Measurements from ENCODE around the gene FBXO5.
"Not testable (repeated sequence)": the region's sequence is repeated elsewhere in the genome, so short reads cannot be mapped to it uniquely, and the experiment has no call there.

Gene FBXO5

GRCh38 chr6:152985300-152985699, 2.5 kb upstream of the FBXO5 start:
- not testable (repeated sequence) for H3K27ac ChIP-seq (ENCODE audit: low read depth, low read length); H3K9ac ChIP-seq (ENCODE audit: low read length); H3K9me3 ChIP-seq (ENCODE audit: low read length); H3K4me3 ChIP-seq (ENCODE audit: low read depth in 1 of 2, low read length in 2 of 2); H3K36me3 ChIP-seq (ENCODE audit: insufficient read depth, low read length); H3K27me3 ChIP-seq (ENCODE audit: control insufficient read depth in 1 of 2, insufficient read depth in 2 of 2, low read length in 2 of 2)
- H3K4me1 ChIP-seq (ENCODE audit: insufficient read depth, low read length), result peaks cover 21% of the 10 kb centered on the region

- peaks cover 21% of the 10 kb centered on the region for H3K4me1 ChIP-seq (ENCODE audit: insufficient read depth, low read length)
- no peaks in the 10 kb centered on the region for H3K27me3 ChIP-seq (ENCODE audit: control insufficient read depth in 1 of 2, insufficient read depth in 2 of 2, low read length in 2 of 2)
- no peaks in the 10 kb centered on the region for H3K36me3 ChIP-seq (ENCODE audit: insufficient read depth, low read length)
- peak overlapping the region; percentile 29 to 96 for H3K4me3 ChIP-seq (ENCODE audit: low read depth in 1 of 2, low read length in 2 of 2)
- H3K9me3 ChIP-seq (ENCODE audit: low read length), result no peaks in the 10 kb centered on the region
- peak overlapping the region; percentile 92 for H3K27ac ChIP-seq (ENCODE audit: low read depth, low read length)
- H3K9ac ChIP-seq (ENCODE audit: low read length), result peak overlapping the region; percentile 90
Observed at GRCh38 chr6:152984513-152984872, 1.7 kb upstream of the FBXO5 start.

GRCh38 chr6:152983637-152984512, 1.0 kb upstream of the FBXO5 start:
- Histone ChIP-seq H3K36me3 (ENCODE audit: insufficient read depth, low read length) (no peaks in the 10 kb centered on the region), H3K4me3 (ENCODE audit: low read depth in 1 of 2, low read length in 2 of 2) (peak overlapping the region; percentile 73 to 96), H3K9me3 (ENCODE audit: low read length) (no peaks in the 10 kb centered on the region), H3K9ac (ENCODE audit: low read length) (peak overlapping the region; percentile 90), H3K4me1 (ENCODE audit: insufficient read depth, low read length) (peaks cover 21% of the 10 kb centered on the region), H3K27ac (ENCODE audit: low read depth, low read length) (peak overlapping the region; percentile 92), H3K27me3 (ENCODE audit: control insufficient read depth in 1 of 2, insufficient read depth in 2 of 2, low read length in 2 of 2) (no peaks in the 10 kb centered on the region)

GRCh38 chr6:152981989-152982903, 595 bp downstream of the FBXO5 start:
- Histone ChIP-seq H3K9ac (ENCODE audit: low read length) (no peak overlapping the region), H3K27me3 (ENCODE audit: control insufficient read depth in 1 of 2, insufficient read depth in 2 of 2, low read length in 2 of 2) (no peaks in the 10 kb centered on the region), H3K4me1 (ENCODE audit: insufficient read depth, low read length) (peaks cover 21% of the 10 kb centered on the region), H3K4me3 (ENCODE audit: low read depth in 1 of 2, low read length in 2 of 2) (peak overlapping the region; percentile 56 to 93), H3K27ac (ENCODE audit: low read depth, low read length) (no peak overlapping the region), H3K9me3 (ENCODE audit: low read length) (no peaks in the 10 kb centered on the region), H3K36me3 (ENCODE audit: insufficient read depth, low read length) (no peaks in the 10 kb centered on the region)

GRCh38 chr6:152981219-152981618, 1.6 kb downstream of the FBXO5 start:
- no peak overlapping the region for H3K27ac ChIP-seq (ENCODE audit: low read depth, low read length)
- H3K27me3 ChIP-seq (ENCODE audit: control insufficient read depth in 1 of 2, insufficient read depth in 2 of 2, low read length in 2 of 2), result no peaks in the 10 kb centered on the region
- peaks cover 21% of the 10 kb centered on the region for H3K4me1 ChIP-seq (ENCODE audit: insufficient read depth, low read length)
- H3K4me3 ChIP-seq (ENCODE audit: low read depth in 1 of 2, low read length in 2 of 2), result no peak overlapping the region
- no peaks in the 10 kb centered on the region for H3K9me3 ChIP-seq (ENCODE audit: low read length)
- no peaks in the 10 kb centered on the region for H3K36me3 ChIP-seq (ENCODE audit: insufficient read depth, low read length)
- no peak overlapping the region for H3K9ac ChIP-seq (ENCODE audit: low read length)

GRCh38 chr6:152980656-152981055, 2.2 kb downstream of the FBXO5 start:
- H3K9ac ChIP-seq (ENCODE audit: low read length), result no peak overlapping the region
- H3K27ac ChIP-seq (ENCODE audit: low read depth, low read length), result no peak overlapping the region
- H3K4me3 ChIP-seq (ENCODE audit: low read depth in 1 of 2, low read length in 2 of 2), result no peak overlapping the region
- no peaks in the 10 kb centered on the region for H3K9me3 ChIP-seq (ENCODE audit: low read length)
- H3K4me1 ChIP-seq (ENCODE audit: insufficient read depth, low read length), result peaks cover 21% of the 10 kb centered on the region
- H3K36me3 ChIP-seq (ENCODE audit: insufficient read depth, low read length), result no peaks in the 10 kb centered on the region
- H3K27me3 ChIP-seq (ENCODE audit: control insufficient read depth in 1 of 2, insufficient read depth in 2 of 2, low read length in 2 of 2), result no peaks in the 10 kb centered on the region

GRCh38 chr6:152979116-152979515, 3.7 kb downstream of the FBXO5 start:
- H3K9ac ChIP-seq (ENCODE audit: low read length), result no peak overlapping the region
- H3K27me3 ChIP-seq (ENCODE audit: control insufficient read depth in 1 of 2, insufficient read depth in 2 of 2, low read length in 2 of 2), result no peaks in the 10 kb centered on the region
- peaks cover 9% of the 10 kb centered on the region for H3K4me1 ChIP-seq (ENCODE audit: insufficient read depth, low read length)
- no peak overlapping the region for H3K4me3 ChIP-seq (ENCODE audit: low read depth in 1 of 2, low read length in 2 of 2)
- H3K36me3 ChIP-seq (ENCODE audit: insufficient read depth, low read length), result no peaks in the 10 kb centered on the region
- no peak overlapping the region for H3K27ac ChIP-seq (ENCODE audit: low read depth, low read length)
- H3K9me3 ChIP-seq (ENCODE audit: low read length), result no peaks in the 10 kb centered on the region

GRCh38 chr6:152978058-152978457, 4.8 kb downstream of the FBXO5 start:
- no peaks in the 10 kb centered on the region for H3K9me3 ChIP-seq (ENCODE audit: low read length)
- no peaks in the 10 kb centered on the region for H3K36me3 ChIP-seq (ENCODE audit: insufficient read depth, low read length)
- peaks cover 9% of the 10 kb centered on the region for H3K4me1 ChIP-seq (ENCODE audit: insufficient read depth, low read length)
- H3K9ac ChIP-seq (ENCODE audit: low read length), result no peak overlapping the region
- no peak overlapping the region for H3K4me3 ChIP-seq (ENCODE audit: low read depth in 1 of 2, low read length in 2 of 2)
- no peak overlapping the region for H3K27ac ChIP-seq (ENCODE audit: low read depth, low read length)
- no peaks in the 10 kb centered on the region for H3K27me3 ChIP-seq (ENCODE audit: control insufficient read depth in 1 of 2, insufficient read depth in 2 of 2, low read length in 2 of 2)

GRCh38 chr6:152977556-152977955, 5.3 kb downstream of the FBXO5 start:
- no peak overlapping the region for H3K4me3 ChIP-seq (ENCODE audit: low read depth in 1 of 2, low read length in 2 of 2)
- H3K9me3 ChIP-seq (ENCODE audit: low read length), result no peaks in the 10 kb centered on the region
- H3K36me3 ChIP-seq (ENCODE audit: insufficient read depth, low read length), result no peaks in the 10 kb centered on the region
- H3K27ac ChIP-seq (ENCODE audit: low read depth, low read length), result no peak overlapping the region
- no peak overlapping the region for H3K9ac ChIP-seq (ENCODE audit: low read length)
- H3K4me1 ChIP-seq (ENCODE audit: insufficient read depth, low read length), result peaks cover 7% of the 10 kb centered on the region
- no peaks in the 10 kb centered on the region for H3K27me3 ChIP-seq (ENCODE audit: control insufficient read depth in 1 of 2, insufficient read depth in 2 of 2, low read length in 2 of 2)

- H3K27ac ChIP-seq (ENCODE audit: low read depth, low read length), result no peak overlapping the region
- no peaks in the 10 kb centered on the region for H3K36me3 ChIP-seq (ENCODE audit: insufficient read depth, low read length)
- H3K4me1 ChIP-seq (ENCODE audit: insufficient read depth, low read length), result no peaks in the 10 kb centered on the region
- no peaks in the 10 kb centered on the region for H3K27me3 ChIP-seq (ENCODE audit: control insufficient read depth in 1 of 2, insufficient read depth in 2 of 2, low read length in 2 of 2)
- no peak overlapping the region for H3K9ac ChIP-seq (ENCODE audit: low read length)
- no peaks in the 10 kb centered on the region for H3K9me3 ChIP-seq (ENCODE audit: low read length)
- no peak overlapping the region for H3K4me3 ChIP-seq (ENCODE audit: low read depth in 1 of 2, low read length in 2 of 2)
Observed at GRCh38 chr6:152976749-152977148, 6.1 kb downstream of the FBXO5 start.

GRCh38 chr6:152975204-152975915, 7.5 kb downstream of the FBXO5 start:
- Histone ChIP-seq H3K27me3 (ENCODE audit: control insufficient read depth in 1 of 2, insufficient read depth in 2 of 2, low read length in 2 of 2) (no peaks in the 10 kb centered on the region), H3K36me3 (ENCODE audit: insufficient read depth, low read length) (peaks cover 7% of the 10 kb centered on the region), H3K4me1 (ENCODE audit: insufficient read depth, low read length) (no peaks in the 10 kb centered on the region), H3K9ac (ENCODE audit: low read length) (no peak overlapping the region), H3K27ac (ENCODE audit: low read depth, low read length) (no peak overlapping the region), H3K4me3 (ENCODE audit: low read depth in 1 of 2, low read length in 2 of 2) (no peak overlapping the region), H3K9me3 (ENCODE audit: low read length) (no peaks in the 10 kb centered on the region)
